ENCODE data around the gene HIP1R. TPM values are rescaled to one million over a fixed set of nuclear protein-coding genes. Genes with fewer than 3 reads are reported as not detected.
"Not testable (repeated sequence)": the region's sequence is repeated elsewhere in the genome, so short reads cannot be mapped to it uniquely, and the experiment has no call there.

Gene HIP1R
- total RNA-seq, 2 experiments from 2014 or later = 17.1 to 20.9 TPM

GRCh38 chr12:122804957-122805356, 30.3 kb upstream of the HIP1R start:
- H3K27ac Mint-ChIP-seq; H3K9me3 Mint-ChIP-seq (ENCODE audit: low read depth); H3K4me3 Mint-ChIP-seq; ATAC-seq; DNase-seq; H3K4me1 Mint-ChIP-seq; intact Hi-C loops (cut with DNase I, micrococcal nuclease); POLR2A ChIA-PET; H3K36me3 Mint-ChIP-seq (ENCODE audit: low read depth); H3K27me3 Mint-ChIP-seq: not testable (repeated sequence)
- CTCF ChIA-PET = interaction anchor here (0.8 to 1.0 kb wide), 2 partner anchors 11 to 553 kb away, joined by 3 read pairs; no protein-coding TSS in a partner anchor

GRCh38 chr12:122807651-122808050, 27.6 kb upstream of the HIP1R start:
- no peaks in the 10 kb centered on the region for H3K9me3 Mint-ChIP-seq (ENCODE audit: low read depth)
- ATAC-seq (no peak), DNase-seq (no peak)
- ChIA-PET POLR2A (no interaction called here), CTCF (interaction anchor here (1.5 kb wide), 2 partner anchors 13 to 18 kb away, joined by 6 to 9 read pairs; no protein-coding TSS in a partner anchor)
- H3K36me3 Mint-ChIP-seq (ENCODE audit: low read depth) = no peaks in the 10 kb centered on the region
- H3K27me3 Mint-ChIP-seq = no peaks in the 10 kb centered on the region
- no peaks in the 10 kb centered on the region for H3K4me1 Mint-ChIP-seq
- no peak overlapping the region for H3K4me3 Mint-ChIP-seq
- intact Hi-C loops (cut with DNase I, micrococcal nuclease) = no loop called here
- H3K27ac Mint-ChIP-seq = no peak overlapping the region

- POLR2A ChIA-PET = interaction anchor here (0.6 kb wide), 1 partner anchor 1379 kb away, joined by 5 read pairs; no protein-coding TSS in a partner anchor
- CTCF ChIA-PET = interaction anchor here (0.5 kb wide), 1 partner anchor 16 kb away, joined by 3 read pairs; no protein-coding TSS in a partner anchor
- DNase-seq = no peak
- Mint-ChIP-seq H3K36me3 (ENCODE audit: low read depth) (no peaks in the 10 kb centered on the region), H3K4me3 (no peak overlapping the region), H3K9me3 (ENCODE audit: low read depth) (no peaks in the 10 kb centered on the region), H3K27ac (no peak overlapping the region), H3K27me3 (no peaks in the 10 kb centered on the region), H3K4me1 (no peaks in the 10 kb centered on the region)
- intact Hi-C loops (cut with DNase I, micrococcal nuclease) = no loop called here
- no peak for ATAC-seq
Measured at GRCh38 chr12:122811777-122812176, 23.5 kb upstream of the HIP1R start.

GRCh38 chr12:122813310-122813713, 21.9 kb upstream of the HIP1R start:
- no peak for ATAC-seq
- DNase-seq = no peak
- Mint-ChIP-seq H3K27me3 (no peaks in the 10 kb centered on the region), H3K9me3 (ENCODE audit: low read depth) (no peaks in the 10 kb centered on the region), H3K36me3 (ENCODE audit: low read depth) (no peaks in the 10 kb centered on the region), H3K27ac (no peak overlapping the region), H3K4me3 (no peak overlapping the region), H3K4me1 (no peaks in the 10 kb centered on the region)
- ChIA-PET CTCF (interaction anchor here (0.6 kb wide), 1 partner anchor 767 kb away, joined by 3 read pairs; no protein-coding TSS in a partner anchor), POLR2A (no interaction called here)
- intact Hi-C loops (cut with DNase I, micrococcal nuclease) = no loop called here

- DNase-seq (no peak), ATAC-seq (no peak)
- H3K27ac Mint-ChIP-seq = no peak overlapping the region
- no peaks in the 10 kb centered on the region for H3K9me3 Mint-ChIP-seq (ENCODE audit: low read depth)
- ChIA-PET CTCF (no interaction called here), POLR2A (no interaction called here)
- intact Hi-C loops (cut with DNase I, micrococcal nuclease) = no loop called here
- no peak overlapping the region for H3K4me3 Mint-ChIP-seq
- H3K27me3 Mint-ChIP-seq = no peaks in the 10 kb centered on the region
- H3K36me3 Mint-ChIP-seq (ENCODE audit: low read depth) = no peaks in the 10 kb centered on the region
- no peaks in the 10 kb centered on the region for H3K4me1 Mint-ChIP-seq
Measured at GRCh38 chr12:122819209-122819785, 16.0 kb upstream of the HIP1R start.

- peaks cover 2% of the 10 kb centered on the region for H3K27me3 Mint-ChIP-seq
Measured at GRCh38 chr12:122820138-122820537, 15.1 kb upstream of the HIP1R start.

GRCh38 chr12:122820838-122821271, 14.4 kb upstream of the HIP1R start:
- ChIA-PET POLR2A (no interaction called here), CTCF (interaction anchor here (0.6 to 1.1 kb wide), 3 partner anchors 27 to 388 kb away, joined by 3 to 4 read pairs (median 3); no protein-coding TSS in a partner anchor)
- ATAC-seq (no peak), DNase-seq (no peak)
- Mint-ChIP-seq H3K4me1 (no peaks in the 10 kb centered on the region), H3K27me3 (peaks cover 2% of the 10 kb centered on the region), H3K9me3 (ENCODE audit: low read depth) (no peaks in the 10 kb centered on the region), H3K36me3 (ENCODE audit: low read depth) (no peaks in the 10 kb centered on the region), H3K4me3 (no peak overlapping the region), H3K27ac (no peak overlapping the region)
- intact Hi-C loops (cut with DNase I, micrococcal nuclease) = no loop called here

More at GRCh38 chr12:122820138-122820537, 15.1 kb upstream of the HIP1R start:
- ChIA-PET CTCF (interaction anchor here (0.8 kb wide), 1 partner anchor 389 kb away, joined by 3 read pairs; no protein-coding TSS in a partner anchor), POLR2A (no interaction called here)
- Mint-ChIP-seq H3K9me3 (ENCODE audit: low read depth) (no peaks in the 10 kb centered on the region), H3K27ac (no peak overlapping the region), H3K36me3 (ENCODE audit: low read depth) (no peaks in the 10 kb centered on the region), H3K4me1 (no peaks in the 10 kb centered on the region), H3K4me3 (no peak overlapping the region)
- no peak for ATAC-seq
- DNase-seq = no peak
- intact Hi-C loops (cut with DNase I, micrococcal nuclease) = no loop called here

GRCh38 chr12:122823429-122823828, 11.8 kb upstream of the HIP1R start:
- ChIA-PET POLR2A (no interaction called here), CTCF (no interaction called here)
- ATAC-seq (no peak), DNase-seq (no peak)
- intact Hi-C loops (cut with DNase I, micrococcal nuclease) = no loop called here
- H3K4me1 Mint-ChIP-seq = no peaks in the 10 kb centered on the region
- H3K4me3 Mint-ChIP-seq = no peak overlapping the region
- H3K9me3 Mint-ChIP-seq (ENCODE audit: low read depth) = no peaks in the 10 kb centered on the region
- no peaks in the 10 kb centered on the region for H3K36me3 Mint-ChIP-seq (ENCODE audit: low read depth)
- no peak overlapping the region for H3K27ac Mint-ChIP-seq
- peaks cover 4% of the 10 kb centered on the region for H3K27me3 Mint-ChIP-seq

GRCh38 chr12:122825773-122826724, 9.2 kb upstream of the HIP1R start:
- intact Hi-C loops (cut with DNase I, micrococcal nuclease) = no loop called here
- POLR2A ChIA-PET = interaction anchor here (0.6 kb wide), 2 partner anchors 51 to 207 kb away, joined by 3 read pairs; no protein-coding TSS in a partner anchor
- Mint-ChIP-seq H3K36me3 (ENCODE audit: low read depth) (no peaks in the 10 kb centered on the region), H3K4me3 (no peak overlapping the region), H3K27me3 (peaks cover 4% of the 10 kb centered on the region), H3K4me1 (no peaks in the 10 kb centered on the region), H3K9me3 (ENCODE audit: low read depth) (no peaks in the 10 kb centered on the region), H3K27ac (no peak overlapping the region)
- ATAC-seq = no peak
- DNase-seq = peak; percentile 22
- CTCF ChIA-PET = interaction anchor here (0.5 to 1.8 kb wide), 4 partner anchors 14 to 472 kb away, joined by 3 to 8 read pairs (median 4); no protein-coding TSS in a partner anchor

GRCh38 chr12:122827258-122827657, 8.0 kb upstream of the HIP1R start:
- H3K9me3 Mint-ChIP-seq (ENCODE audit: low read depth) = no peaks in the 10 kb centered on the region
- intact Hi-C loops (cut with DNase I, micrococcal nuclease) = no loop called here
- H3K36me3 Mint-ChIP-seq (ENCODE audit: low read depth) = no peaks in the 10 kb centered on the region
- ATAC-seq = no peak
- DNase-seq = no peak
- ChIA-PET CTCF (interaction anchor here (1.8 kb wide), 2 partner anchors 21 to 33 kb away, joined by 4 to 8 read pairs; no protein-coding TSS in a partner anchor), POLR2A (no interaction called here)
- H3K4me3 Mint-ChIP-seq = no peak overlapping the region
- no peak overlapping the region for H3K27ac Mint-ChIP-seq
- no peaks in the 10 kb centered on the region for H3K4me1 Mint-ChIP-seq
- H3K27me3 Mint-ChIP-seq = peaks cover 4% of the 10 kb centered on the region

GRCh38 chr12:122830517-122831214, 4.6 kb upstream of the HIP1R start:
- H3K27me3 Mint-ChIP-seq = peaks cover 4% of the 10 kb centered on the region
- DNase-seq (no peak), ATAC-seq (no peak)
- H3K4me3 Mint-ChIP-seq = no peak overlapping the region
- H3K36me3 Mint-ChIP-seq (ENCODE audit: low read depth) = no peaks in the 10 kb centered on the region
- ChIA-PET CTCF (no interaction called here), POLR2A (no interaction called here)
- H3K4me1 Mint-ChIP-seq = peaks cover 12% of the 10 kb centered on the region
- no peaks in the 10 kb centered on the region for H3K9me3 Mint-ChIP-seq (ENCODE audit: low read depth)
- no peak overlapping the region for H3K27ac Mint-ChIP-seq
- intact Hi-C loops (cut with DNase I, micrococcal nuclease) = loop anchor here in 1 of 2 experiments (5.0 kb wide), 1 partner anchor 38 kb away; no protein-coding TSS in a partner anchor
